Smooth muscle cell (in vitro differentiated cells): Measurements from ENCODE around the gene TM4SF18. TPM values are rescaled to one million over a fixed set of nuclear protein-coding genes. Genes with fewer than 3 reads are reported as not detected.

Experiments used
- DNase-seq: peaks from one replicate; lab custom pipeline; 2025; ENCODE audit not compliant: unreplicated experiment; lab: John Stamatoyannopoulos, UW
- H2AFZ ChIP-seq: fragments of 200-600 bp; sonication (generic); 2 replicates; pipeline ENCODE4 v1.6.0; 2016; ENCODE audit warnings: antibody characterized with exemption, low read depth, mild to moderate bottlenecking
- H3F3A ChIP-seq: fragments of 200-600 bp; sonication (generic); 2 replicates; pipeline ENCODE4 v1.6.0; 2017; ENCODE audit warnings: antibody characterized with exemption, low read depth
- H3K27ac ChIP-seq: fragments of 200-600 bp; sonication (generic); 2 replicates; pipeline ENCODE4 v1.5.1; 2016; ENCODE audit warnings: low read depth, mild to moderate bottlenecking
- H3K27me3 ChIP-seq: fragments of 200-600 bp; sonication (generic); 2 replicates; pipeline ENCODE4 v1.6.1; 2016; ENCODE audit warnings: low read depth, mild to moderate bottlenecking
- H3K36me3 ChIP-seq: fragments of 200-600 bp; sonication (generic); 2 replicates; pipeline ENCODE4 v1.5.1; 2016; ENCODE audit warnings: low read depth
- H3K4me1 ChIP-seq: fragments of 200-600 bp; sonication (generic); 2 replicates; pipeline ENCODE4 v1.5.1; 2016; ENCODE audit warnings: low read depth
- H3K4me2 ChIP-seq: fragments of 200-600 bp; sonication (generic); 2 replicates; pipeline ENCODE4 v1.6.0; 2016; ENCODE audit warnings: mild to moderate bottlenecking
- H3K4me3 ChIP-seq: fragments of 200-600 bp; sonication (generic); 2 replicates; pipeline ENCODE4 v1.5.1; 2016; ENCODE audit warnings: mild to moderate bottlenecking
- H3K79me2 ChIP-seq: fragments of 200-600 bp; sonication (generic); 2 replicates; pipeline ENCODE4 v1.6.0; 2016; ENCODE audit warnings: low read depth, mild to moderate bottlenecking
- H3K9ac ChIP-seq: fragments of 200-600 bp; sonication (generic); 2 replicates; pipeline ENCODE4 v1.6.0; 2016; ENCODE audit warnings: low read depth
- H3K9me3 ChIP-seq: fragments of 200-600 bp; sonication (generic); replicated peaks from 2 replicates; pipeline ENCODE4 v1.5.1; 2016; ENCODE audit warnings: low read depth
- H4K20me1 ChIP-seq: fragments of 200-600 bp; sonication (generic); 2 replicates; pipeline ENCODE4 v1.6.0; 2016; ENCODE audit warnings: low read depth
- WGBS: methylation state at CpG from one replicate; pipeline ENCODE4 v1.1.7; 2016; ENCODE audit warnings: low lambda C conversion rate; 5-methylcytosine and 5-hydroxymethylcytosine counted together
- polyA plus RNA-seq: library from polyadenylated mRNA; unstranded; fragments of >200 nt; fragmentation: Nextera tagmentation; extraction: Ambion mirVana; gene quantifications from 2 replicates; pipeline ENCODE4 v1.2.1, GENCODE V29; 2016
- total RNA-seq: library from RNA; depleted of rRNA; stranded (reverse); fragments of >200 nt; gene quantifications from 2 replicates; pipeline ENCODE4 v1.2.3, GENCODE V29; 2014
- TF ChIP-seq, protein P1 (sequence below): fragments of 200-600 bp; sonication (generic); IDR thresholded peaks from 2 replicates; pipeline ENCODE4 v1.5.1; 2017; ENCODE audit warnings: borderline replicate concordance, mild to moderate bottlenecking, antibody characterized with exemption; ENCODE audit not compliant: insufficient read depth, poor library complexity, severe bottlenecking

The TM4SF18 gene
- total and polyA plus RNA-seq, 2 experiments from 2014 or later: 0.37 to 0.40 TPM

DNA sequence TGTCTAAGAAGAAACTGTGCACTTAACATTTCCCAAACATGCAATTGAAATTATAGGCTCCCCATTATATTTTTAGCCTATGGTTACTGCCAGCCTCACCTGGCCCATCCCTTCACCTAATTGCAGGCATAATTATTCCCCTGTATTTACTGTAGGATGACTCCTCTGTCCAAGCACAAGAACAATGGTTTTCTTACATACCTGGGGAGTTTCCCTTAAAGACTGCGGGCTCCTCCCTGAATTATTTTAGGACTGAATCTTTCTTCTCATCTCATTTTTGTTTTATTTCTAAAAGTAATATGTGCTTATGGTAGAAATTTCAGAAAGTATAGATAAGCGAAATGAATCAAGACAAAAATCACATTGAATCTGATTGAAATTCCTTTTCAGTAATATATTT, 32.6 kb upstream of the TM4SF18 start:
- H3K9me3 ChIP-seq: no peaks in the 10 kb centered on the region
- peak overlapping the region; percentile 98 for H3K27ac ChIP-seq
- no peak overlapping the region for H2AFZ ChIP-seq
- peaks cover 19% of the 10 kb centered on the region for H3K4me1 ChIP-seq
- H3K79me2 ChIP-seq: no peaks in the 10 kb centered on the region
- H3K4me2 ChIP-seq: no peak overlapping the region
- no peak overlapping the region for H3K4me3 ChIP-seq
- no peaks in the 10 kb centered on the region for H3K27me3 ChIP-seq
- peak overlapping the region; percentile 85 for H3K9ac ChIP-seq
- 90% methylated on average over 2 of the region's 2 CpGs for WGBS
- TF ChIP-seq, protein P1, sequence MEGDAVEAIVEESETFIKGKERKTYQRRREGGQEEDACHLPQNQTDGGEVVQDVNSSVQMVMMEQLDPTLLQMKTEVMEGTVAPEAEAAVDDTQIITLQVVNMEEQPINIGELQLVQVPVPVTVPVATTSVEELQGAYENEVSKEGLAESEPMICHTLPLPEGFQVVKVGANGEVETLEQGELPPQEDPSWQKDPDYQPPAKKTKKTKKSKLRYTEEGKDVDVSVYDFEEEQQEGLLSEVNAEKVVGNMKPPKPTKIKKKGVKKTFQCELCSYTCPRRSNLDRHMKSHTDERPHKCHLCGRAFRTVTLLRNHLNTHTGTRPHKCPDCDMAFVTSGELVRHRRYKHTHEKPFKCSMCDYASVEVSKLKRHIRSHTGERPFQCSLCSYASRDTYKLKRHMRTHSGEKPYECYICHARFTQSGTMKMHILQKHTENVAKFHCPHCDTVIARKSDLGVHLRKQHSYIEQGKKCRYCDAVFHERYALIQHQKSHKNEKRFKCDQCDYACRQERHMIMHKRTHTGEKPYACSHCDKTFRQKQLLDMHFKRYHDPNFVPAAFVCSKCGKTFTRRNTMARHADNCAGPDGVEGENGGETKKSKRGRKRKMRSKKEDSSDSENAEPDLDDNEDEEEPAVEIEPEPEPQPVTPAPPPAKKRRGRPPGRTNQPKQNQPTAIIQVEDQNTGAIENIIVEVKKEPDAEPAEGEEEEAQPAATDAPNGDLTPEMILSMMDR: no peak
- H3K36me3 ChIP-seq: no peaks in the 10 kb centered on the region
- DNase-seq: no peak
- peaks cover 3% of the 10 kb centered on the region for H3F3A ChIP-seq
- no peaks in the 10 kb centered on the region for H4K20me1 ChIP-seq

DNA sequence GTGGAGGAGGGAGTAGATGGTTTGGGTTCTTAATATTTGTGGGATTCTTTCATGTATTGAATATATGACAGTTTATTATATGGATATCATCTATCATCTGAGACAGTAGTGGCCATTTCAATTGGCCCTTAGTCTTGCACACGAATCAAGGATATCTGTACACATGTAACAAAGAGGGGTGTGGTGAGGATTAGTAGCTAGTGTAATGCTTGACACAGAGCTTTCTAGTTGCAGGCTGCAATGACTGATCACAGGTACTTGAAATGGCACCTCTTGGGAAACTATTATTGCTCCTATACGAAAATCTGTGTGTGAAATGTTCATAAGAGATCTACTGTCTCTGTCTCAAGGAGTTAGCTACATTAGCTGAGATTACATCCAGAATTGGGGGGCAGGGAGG, 31.2 kb upstream of the TM4SF18 start:
- no peak overlapping the region for H2AFZ ChIP-seq
- no peaks in the 10 kb centered on the region for H3K79me2 ChIP-seq
- peaks cover 6% of the 10 kb centered on the region for H3K4me1 ChIP-seq
- no peak overlapping the region for H3K9ac ChIP-seq
- no peak overlapping the region for H3K4me2 ChIP-seq
- WGBS: 92% methylated on average over 2 of the region's 2 CpGs
- no peaks in the 10 kb centered on the region for H3K9me3 ChIP-seq
- no peak overlapping the region for H3K4me3 ChIP-seq
- DNase-seq: no peak
- H3K27me3 ChIP-seq: no peaks in the 10 kb centered on the region
- no peaks in the 10 kb centered on the region for H3F3A ChIP-seq
- TF ChIP-seq, protein P1: no peak
- no peaks in the 10 kb centered on the region for H3K36me3 ChIP-seq
- H3K27ac ChIP-seq: no peak overlapping the region
- no peaks in the 10 kb centered on the region for H4K20me1 ChIP-seq

DNA sequence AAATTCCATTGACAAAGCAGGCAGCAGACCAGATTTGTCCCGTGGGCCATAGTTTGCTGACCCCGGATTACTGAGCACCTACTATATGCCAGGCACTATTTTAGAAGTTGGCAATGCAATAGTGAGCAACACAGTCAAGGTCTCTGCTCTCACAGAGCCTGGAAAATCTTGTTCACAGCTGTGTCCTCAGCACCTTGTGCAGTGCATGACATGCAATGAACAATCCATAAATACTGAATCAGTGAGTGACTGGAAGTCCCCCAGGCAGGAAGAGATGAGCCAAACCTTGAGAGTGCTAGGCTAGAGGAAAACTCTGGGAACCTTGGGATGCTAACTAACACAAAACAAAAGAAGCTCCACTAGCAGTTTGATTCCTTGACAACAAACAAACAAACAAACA, 29.6 kb upstream of the TM4SF18 start:
- TF ChIP-seq, protein P1: no peak
- Histone ChIP-seq H3K27ac (peak overlapping the region; percentile 49), H3K4me3 (no peak overlapping the region), H3K79me2 (no peaks in the 10 kb centered on the region), H3K4me2 (no peak overlapping the region), H3F3A (no peaks in the 10 kb centered on the region), H3K9me3 (no peaks in the 10 kb centered on the region), H3K9ac (no peak overlapping the region), H3K27me3 (no peaks in the 10 kb centered on the region), H3K36me3 (no peaks in the 10 kb centered on the region), H4K20me1 (no peaks in the 10 kb centered on the region), H3K4me1 (no peaks in the 10 kb centered on the region), H2AFZ (no peak overlapping the region)
- no peak for DNase-seq
- WGBS: 73% methylated on average over 2 of the region's 2 CpGs

DNA sequence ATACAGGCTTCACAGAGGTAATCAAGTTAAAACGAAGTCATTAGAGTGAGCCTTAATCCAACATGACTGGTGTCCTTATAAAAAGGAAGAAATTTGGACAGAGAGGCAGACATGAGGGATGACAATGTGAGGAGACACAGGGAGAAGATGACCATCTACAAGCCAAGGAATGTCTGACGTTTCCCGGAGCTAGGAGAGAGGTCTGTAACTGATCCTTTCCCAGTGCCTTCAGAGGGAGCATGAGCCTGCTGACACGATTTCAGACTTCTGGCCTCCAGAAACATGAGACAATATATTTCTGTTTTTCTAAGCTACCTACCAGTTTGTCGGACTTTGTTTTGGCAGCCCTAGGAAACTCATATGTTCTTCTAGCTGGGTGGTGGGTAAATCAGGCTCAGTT, 28.9 kb upstream of the TM4SF18 start:
- no peaks in the 10 kb centered on the region for H3K36me3 ChIP-seq
- TF ChIP-seq, protein P1: no peak
- H3K4me3 ChIP-seq: no peak overlapping the region
- no peak overlapping the region for H3K4me2 ChIP-seq
- H3K9me3 ChIP-seq: no peaks in the 10 kb centered on the region
- no peaks in the 10 kb centered on the region for H3F3A ChIP-seq
- H2AFZ ChIP-seq: peak overlapping the region; percentile 62
- H3K9ac ChIP-seq: no peak overlapping the region
- WGBS: 65% methylated on average over 5 of the region's 5 CpGs
- no peak for DNase-seq
- H4K20me1 ChIP-seq: no peaks in the 10 kb centered on the region
- H3K27me3 ChIP-seq: no peaks in the 10 kb centered on the region
- H3K4me1 ChIP-seq: no peaks in the 10 kb centered on the region
- H3K79me2 ChIP-seq: no peaks in the 10 kb centered on the region
- peak overlapping the region; percentile 49 for H3K27ac ChIP-seq
